ENCODE results near the gene HLA-DQB1. TPM values are rescaled to one million over a fixed set of nuclear protein-coding genes. Genes with fewer than 3 reads are reported as not detected.
"Not testable (repeated sequence)": the region's sequence is repeated elsewhere in the genome, so short reads cannot be mapped to it uniquely, and the experiment has no call there.

Gene HLA-DQB1
- total RNA-seq, 2 experiments from 2014 or later = 2.3 to 3.1 TPM

GRCh38 chr6:32639440-32640394, 26.7 kb downstream of the HLA-DQB1 start:
- intact Hi-C loops (cut with DNase I, micrococcal nuclease) = no loop called here
- H3K9me3 Mint-ChIP-seq (ENCODE audit: low read depth) = no peaks in the 10 kb centered on the region
- no peak for ATAC-seq
- H3K27ac Mint-ChIP-seq = no peak overlapping the region
- H3K27me3 Mint-ChIP-seq = peaks cover 2% of the 10 kb centered on the region
- ChIA-PET CTCF (interaction anchor here (0.6 to 0.7 kb wide), 2 partner anchors 186 to 417 kb away, joined by 3 read pairs; no protein-coding TSS in a partner anchor), POLR2A (no interaction called here)
- H3K4me1 Mint-ChIP-seq = peaks cover 8% of the 10 kb centered on the region
- DNase-seq = no peak
- no peaks in the 10 kb centered on the region for H3K36me3 Mint-ChIP-seq (ENCODE audit: low read depth)
- no peak overlapping the region for H3K4me3 Mint-ChIP-seq

GRCh38 chr6:32638532-32639219, 27.8 kb downstream of the HLA-DQB1 start:
- Mint-ChIP-seq H3K36me3 (ENCODE audit: low read depth) (no peaks in the 10 kb centered on the region), H3K4me3 (no peak overlapping the region), H3K27me3 (peaks cover 2% of the 10 kb centered on the region), H3K27ac (no peak overlapping the region), H3K9me3 (ENCODE audit: low read depth) (no peaks in the 10 kb centered on the region), H3K4me1 (peaks cover 8% of the 10 kb centered on the region)
- CTCF ChIA-PET = no interaction called here
- ATAC-seq (no peak), DNase-seq (no peak)
- POLR2A ChIA-PET = no interaction called here
- intact Hi-C loops (cut with DNase I, micrococcal nuclease) = no loop called here

- ATAC-seq (no peak), DNase-seq (no peak)
- Mint-ChIP-seq H3K36me3 (ENCODE audit: low read depth) (no peaks in the 10 kb centered on the region), H3K9me3 (ENCODE audit: low read depth) (no peaks in the 10 kb centered on the region), H3K4me3 (no peak overlapping the region), H3K4me1 (peaks cover 8% of the 10 kb centered on the region), H3K27me3 (peaks cover 2% of the 10 kb centered on the region), H3K27ac (no peak overlapping the region)
- POLR2A ChIA-PET = interaction anchor here (0.7 kb wide), 1 partner anchor 1526 kb away, joined by 3 read pairs; no protein-coding TSS in a partner anchor
- CTCF ChIA-PET = no interaction called here
- intact Hi-C loops (cut with DNase I, micrococcal nuclease) = no loop called here
Observed at GRCh38 chr6:32637883-32638282, 28.6 kb downstream of the HLA-DQB1 start.

- DNase-seq (no peak), ATAC-seq (no peak)
- ChIA-PET CTCF (no interaction called here), POLR2A (interaction anchor here (0.7 kb wide), 1 partner anchor 1526 kb away, joined by 3 read pairs; no protein-coding TSS in a partner anchor)
- intact Hi-C loops (cut with DNase I, micrococcal nuclease) = no loop called here
- no peaks in the 10 kb centered on the region for H3K36me3 Mint-ChIP-seq (ENCODE audit: low read depth)
- peaks cover 6% of the 10 kb centered on the region for H3K4me1 Mint-ChIP-seq
- H3K4me3 Mint-ChIP-seq = no peak within 1 kb of the TSS
- no peaks in the 10 kb centered on the region for H3K9me3 Mint-ChIP-seq (ENCODE audit: low read depth)
- H3K27ac Mint-ChIP-seq = no peak within 1 kb of the TSS
- peaks cover 2% of the 10 kb centered on the region for H3K27me3 Mint-ChIP-seq
Observed at GRCh38 chr6:32637219-32637880, 29.1 kb downstream of the HLA-DQB1 start, which contains the start of gene HLA-DQA1. HLA-DQA1 (plus strand) TSS chr6:32637406; CDS start chr6:32637459, 53 bp downstream.

GRCh38 chr6:32635526-32636123, 30.8 kb downstream of the HLA-DQB1 start:
- no peak for DNase-seq
- CTCF ChIA-PET = interaction anchor here (1.1 to 1.2 kb wide), 2 partner anchors 13 to 222 kb away, joined by 3 to 7 read pairs; no protein-coding TSS in a partner anchor
- Mint-ChIP-seq H3K4me1 (peaks cover 2% of the 10 kb centered on the region), H3K36me3 (ENCODE audit: low read depth) (no peaks in the 10 kb centered on the region), H3K4me3 (no peak overlapping the region), H3K27me3 (peaks cover 2% of the 10 kb centered on the region), H3K9me3 (ENCODE audit: low read depth) (no peaks in the 10 kb centered on the region), H3K27ac (no peak overlapping the region)
- no peak for ATAC-seq
- intact Hi-C loops (cut with DNase I, micrococcal nuclease) = no loop called here
- POLR2A ChIA-PET = no interaction called here

- ATAC-seq; CTCF ChIA-PET; POLR2A ChIA-PET; H3K27me3 Mint-ChIP-seq; H3K27ac Mint-ChIP-seq; intact Hi-C loops (cut with DNase I, micrococcal nuclease); H3K9me3 Mint-ChIP-seq (ENCODE audit: low read depth); DNase-seq; H3K36me3 Mint-ChIP-seq (ENCODE audit: low read depth); H3K4me3 Mint-ChIP-seq: not testable (repeated sequence)
- peaks cover 26% of the 10 kb centered on the region for H3K4me1 Mint-ChIP-seq
Observed at GRCh38 chr6:32629793-32630192, 36.7 kb downstream of the HLA-DQB1 start.

- Mint-ChIP-seq H3K27me3 (no peaks in the 10 kb centered on the region), H3K4me1 (peaks cover 41% of the 10 kb centered on the region), H3K36me3 (ENCODE audit: low read depth) (no peaks in the 10 kb centered on the region), H3K4me3 (no peak overlapping the region), H3K27ac (peak overlapping the region; percentile 40), H3K9me3 (ENCODE audit: low read depth) (no peaks in the 10 kb centered on the region)
- DNase-seq (peak; percentile 56), ATAC-seq (peak; percentile 45)
- ChIA-PET CTCF (interaction anchor here (0.7 kb wide), 1 partner anchor 14 kb away, joined by 3 read pairs; no protein-coding TSS in a partner anchor), POLR2A (interaction anchor here (0.6 kb wide), 1 partner anchor 139 kb away, joined by 3 read pairs; no protein-coding TSS in a partner anchor)
- intact Hi-C loops (cut with DNase I, micrococcal nuclease) = no loop called here
Observed at GRCh38 chr6:32627831-32628230, 38.6 kb downstream of the HLA-DQB1 start.

GRCh38 chr6:32627249-32627648, 39.2 kb downstream of the HLA-DQB1 start:
- no peaks in the 10 kb centered on the region for H3K9me3 Mint-ChIP-seq (ENCODE audit: low read depth)
- CTCF ChIA-PET = interaction anchor here (0.7 kb wide), 1 partner anchor 15 kb away, joined by 3 read pairs; no protein-coding TSS in a partner anchor
- DNase-seq (no peak), ATAC-seq (peak; percentile 42)
- intact Hi-C loops (cut with DNase I, micrococcal nuclease) = no loop called here
- no peaks in the 10 kb centered on the region for H3K36me3 Mint-ChIP-seq (ENCODE audit: low read depth)
- POLR2A ChIA-PET = interaction anchor here (0.6 kb wide), 1 partner anchor 138 kb away, joined by 3 read pairs; no protein-coding TSS in a partner anchor
- H3K27me3 Mint-ChIP-seq = no peaks in the 10 kb centered on the region
- H3K4me3 Mint-ChIP-seq = no peak overlapping the region
- H3K4me1 Mint-ChIP-seq = peaks cover 46% of the 10 kb centered on the region
- H3K27ac Mint-ChIP-seq = no peak overlapping the region

- POLR2A ChIA-PET = no interaction called here
- intact Hi-C loops (cut with DNase I, micrococcal nuclease) = no loop called here
- CTCF ChIA-PET = no interaction called here
- Mint-ChIP-seq H3K4me3 (no peak overlapping the region), H3K27me3 (no peaks in the 10 kb centered on the region), H3K4me1 (peaks cover 56% of the 10 kb centered on the region), H3K36me3 (ENCODE audit: low read depth) (no peaks in the 10 kb centered on the region), H3K27ac (no peak overlapping the region), H3K9me3 (ENCODE audit: low read depth) (no peaks in the 10 kb centered on the region)
- no peak for DNase-seq
- ATAC-seq = no peak
Observed at GRCh38 chr6:32625137-32625536, 41.3 kb downstream of the HLA-DQB1 start.

GRCh38 chr6:32624565-32624964, 41.9 kb downstream of the HLA-DQB1 start:
- POLR2A ChIA-PET = no interaction called here
- H3K9me3 Mint-ChIP-seq (ENCODE audit: low read depth) = no peaks in the 10 kb centered on the region
- peak overlapping the region; percentile 59 for H3K27ac Mint-ChIP-seq
- H3K27me3 Mint-ChIP-seq = no peaks in the 10 kb centered on the region
- no peaks in the 10 kb centered on the region for H3K36me3 Mint-ChIP-seq (ENCODE audit: low read depth)
- no peak for ATAC-seq
- no peak for DNase-seq
- no peak overlapping the region for H3K4me3 Mint-ChIP-seq
- intact Hi-C loops (cut with DNase I, micrococcal nuclease) = loop anchor here in 1 of 2 experiments (5.0 kb wide), 1 partner anchor 173 kb away; no protein-coding TSS in a partner anchor
- H3K4me1 Mint-ChIP-seq = peaks cover 56% of the 10 kb centered on the region
- CTCF ChIA-PET = no interaction called here
